GM12878 (cell line): ENCODE measurements around the gene DLG2.

ENCODE experiments used
- CHD2 ChIP-seq: IDR thresholded peaks from 2 replicates; pipeline ENCODE4 v1.6.1; 2011; ENCODE audit warnings: low read depth, low read length, improper control_type of control experiment, borderline replicate concordance
- CTCF ChIP-seq, 3 experiments: IDR thresholded peaks in 2 of 3; conservative IDR thresholded peaks in 1 of 3; 2 replicates each; pipeline ENCODE4 v1.5.1; 2011; ENCODE audit warnings: low read depth in 3 of 3, low read length in 3 of 3, mild to moderate bottlenecking in 3 of 3, control low read depth in 2 of 3, moderate library complexity in 2 of 3, inconsistent platforms in 1 of 3, mixed read lengths in 1 of 3; ENCODE audit not compliant: control insufficient read depth in 2 of 3, insufficient read depth in 1 of 3; ENCODE audit errors: extremely low read depth in 1 of 3
- HDAC6 ChIP-seq: fragments of 200-600 bp; sonication (generic); IDR thresholded peaks from one replicate; pipeline ENCODE4 v1.8.0; 2017; ENCODE audit warnings: antibody characterized with exemption; ENCODE audit not compliant: unreplicated experiment
- MEF2A ChIP-seq: IDR thresholded peaks from 2 replicates; pipeline ENCODE4 v1.6.1; 2011; ENCODE audit warnings: low read depth, mild to moderate bottlenecking, low read length, moderate library complexity; ENCODE audit not compliant: insufficient read depth
- NR2C2 ChIP-seq: IDR thresholded peaks from 2 replicates; pipeline ENCODE4 v1.6.1; 2011; ENCODE audit warnings: borderline replicate concordance, low read depth; ENCODE audit not compliant: control insufficient read depth, insufficient read length
- POLR2A ChIP-seq: IDR thresholded peaks from 2 replicates; pipeline ENCODE4 v1.6.1; 2011; ENCODE audit warnings: low read depth, mild to moderate bottlenecking, low read length
- POLR2AphosphoS2 ChIP-seq: IDR thresholded peaks from 2 replicates; pipeline ENCODE4 v1.6.1; 2011; ENCODE audit warnings: low read depth, mild to moderate bottlenecking, low read length, improper control_type of control experiment, moderate library complexity
- POLR2AphosphoS5 ChIP-seq: IDR thresholded peaks from 2 replicates; pipeline ENCODE4 v1.6.1; 2011; ENCODE audit warnings: mild to moderate bottlenecking, low read length, inconsistent platforms
- PRDM15 ChIP-seq: fragments of 450-650 bp; formaldehyde crosslinking; IDR thresholded peaks from 2 replicates; pipeline ENCODE4 v1.4.0; 2020; ENCODE audit warnings: mild to moderate bottlenecking, moderate library complexity
- SMARCA5 ChIP-seq: fragments of 450-650 bp; IDR thresholded peaks from 2 replicates; pipeline ENCODE4 v1.6.1; 2017; ENCODE audit warnings: mild to moderate bottlenecking
- TCF7 ChIP-seq: IDR thresholded peaks from 2 replicates; pipeline ENCODE4 v1.6.1; 2014; ENCODE audit warnings: antibody characterized with exemption, borderline replicate concordance
- USF1 ChIP-seq: IDR thresholded peaks from 2 replicates; pipeline ENCODE4 v1.6.1; 2011; ENCODE audit warnings: borderline replicate concordance, low read depth, mild to moderate bottlenecking, moderate library complexity, mixed read lengths, low read length; ENCODE audit not compliant: insufficient read depth; ENCODE audit errors: extremely low read length

GRCh38 chr11:84543367-84544159 is 1083.6 kb downstream of the DLG2 start:
- TF ChIP-seq NR2C2 (no peak), CTCF (IDR thresholded peaks at IDR 0.05 in 2 of 3, conservative IDR thresholded peaks at IDR 0.05 in 1 of 3; ENCODE audit: control insufficient read depth in 2 of 3, extremely low read depth in 1 of 3, insufficient read depth in 1 of 3, low read depth in 3 of 3, low read length in 3 of 3) (no peak), POLR2AphosphoS5 (no peak), MEF2A (no peak), POLR2A (no peak), SMARCA5 (no peak), TCF7 (no peak), HDAC6 (no peak), USF1 (no peak), POLR2AphosphoS2 (no peak), PRDM15 (CRISPR knock-in tag) (no peak), CHD2 (no peak)
